ENCODE measurements around the gene RNF208. TPM values are rescaled to one million over a fixed set of nuclear protein-coding genes. Genes with fewer than 3 reads are reported as not detected.

Gene RNF208
- total RNA-seq, 1 donor from 2014 or later, result not detected

DNA sequence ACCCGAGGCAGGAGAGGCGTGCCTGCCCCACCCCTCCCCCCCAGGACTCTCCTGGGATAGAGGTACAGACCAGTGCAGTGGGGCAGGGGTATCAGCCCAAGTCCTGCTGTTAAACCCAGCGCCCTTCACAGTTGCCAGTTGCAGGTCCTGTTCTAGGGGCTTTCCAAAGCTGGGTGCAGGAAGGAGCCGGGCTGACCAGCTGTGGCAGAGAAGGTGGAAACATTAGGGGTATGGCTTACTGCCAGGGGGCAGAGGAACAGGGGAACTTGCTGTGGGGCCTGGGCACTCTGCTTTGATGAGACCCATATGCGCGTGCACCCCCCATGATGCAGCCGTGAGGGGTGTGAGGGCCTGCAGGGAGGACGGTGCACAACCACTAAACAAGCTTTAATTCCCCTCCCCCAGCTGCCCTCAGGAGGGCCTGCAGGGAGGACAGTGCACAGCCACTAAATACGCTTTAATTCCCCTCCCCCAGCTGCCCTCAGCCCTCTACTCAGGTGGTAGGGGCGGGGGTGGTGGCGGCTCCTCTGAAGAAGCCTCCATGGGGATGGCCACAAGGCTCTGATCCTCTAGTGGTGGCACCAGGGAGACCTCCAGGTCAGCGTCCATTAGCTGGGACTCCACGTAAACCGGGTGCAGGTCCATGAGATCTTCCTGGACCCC, 51.4 kb downstream of the RNF208 start:
- H3K4me3 ChIP-seq (ENCODE audit: low read depth, low read length), result no peak overlapping the region
- H3K36me3 ChIP-seq (ENCODE audit: control insufficient read depth, insufficient read depth, low read length), result no peaks in the 10 kb centered on the region
- H3K27me3 ChIP-seq (ENCODE audit: control insufficient read depth, insufficient read depth, low read length), result peaks cover 33% of the 10 kb centered on the region
- FAIRE-seq (no peak), DNase-seq (ENCODE audit: low read depth) (no peak)
- TF ChIP-seq, protein P1, sequence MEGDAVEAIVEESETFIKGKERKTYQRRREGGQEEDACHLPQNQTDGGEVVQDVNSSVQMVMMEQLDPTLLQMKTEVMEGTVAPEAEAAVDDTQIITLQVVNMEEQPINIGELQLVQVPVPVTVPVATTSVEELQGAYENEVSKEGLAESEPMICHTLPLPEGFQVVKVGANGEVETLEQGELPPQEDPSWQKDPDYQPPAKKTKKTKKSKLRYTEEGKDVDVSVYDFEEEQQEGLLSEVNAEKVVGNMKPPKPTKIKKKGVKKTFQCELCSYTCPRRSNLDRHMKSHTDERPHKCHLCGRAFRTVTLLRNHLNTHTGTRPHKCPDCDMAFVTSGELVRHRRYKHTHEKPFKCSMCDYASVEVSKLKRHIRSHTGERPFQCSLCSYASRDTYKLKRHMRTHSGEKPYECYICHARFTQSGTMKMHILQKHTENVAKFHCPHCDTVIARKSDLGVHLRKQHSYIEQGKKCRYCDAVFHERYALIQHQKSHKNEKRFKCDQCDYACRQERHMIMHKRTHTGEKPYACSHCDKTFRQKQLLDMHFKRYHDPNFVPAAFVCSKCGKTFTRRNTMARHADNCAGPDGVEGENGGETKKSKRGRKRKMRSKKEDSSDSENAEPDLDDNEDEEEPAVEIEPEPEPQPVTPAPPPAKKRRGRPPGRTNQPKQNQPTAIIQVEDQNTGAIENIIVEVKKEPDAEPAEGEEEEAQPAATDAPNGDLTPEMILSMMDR (IDR thresholded peaks at IDR 0.05; ENCODE audit: insufficient read depth, low read length, severe bottlenecking), result no peak

Other genes starting within 250 kb of the RNF208 start
- 0.26 TPM in 2 replicates for gene PTGDS, start 244.7 kb downstream of the RNF208 start, total RNA-seq
- gene LCNL1, start 239.2 kb downstream of the RNF208 start, total RNA-seq, result not detected in 2 replicates
- gene PAXX, start 229.8 kb downstream of the RNF208 start, total RNA-seq, result 10.0 and 11.5 TPM in 2 replicates
- gene CLIC3, start 225.7 kb downstream of the RNF208 start, total RNA-seq, result 2.1 and 28.8 TPM in 2 replicates
- gene ABCA2, start 194.0 kb downstream of the RNF208 start, total RNA-seq, result 5.5 and 9.9 TPM in 2 replicates
- not detected in 2 replicates for gene FUT7, start 190.2 kb downstream of the RNF208 start, total RNA-seq
- 5.5 and 10.5 TPM in 2 replicates for gene NPDC1, start 176.1 kb downstream of the RNF208 start, total RNA-seq
- 0.79 and 1.2 TPM in 2 replicates for gene ENTPD2, start 168.2 kb downstream of the RNF208 start, total RNA-seq
- gene SAPCD2, start 151.7 kb downstream of the RNF208 start, total RNA-seq, result 0.26 and 1.2 TPM in 2 replicates
- gene UAP1L1, start 144.7 kb downstream of the RNF208 start, total RNA-seq, result 2.0 and 3.2 TPM in 2 replicates
- gene MAN1B1, start 135.3 kb downstream of the RNF208 start, total RNA-seq, result 58.2 and 65.3 TPM in 2 replicates
- gene DPP7, start 107.5 kb downstream of the RNF208 start, total RNA-seq, result 45.1 and 66.6 TPM in 2 replicates
- gene GRIN1, start 83.1 kb downstream of the RNF208 start, total RNA-seq, result 0.26 and 0.53 TPM in 2 replicates
- 0.26 and 2.0 TPM in 2 replicates for gene LRRC26, start 52.2 kb downstream of the RNF208 start, total RNA-seq
- not detected in 2 replicates for gene TMEM210, start 50.2 kb downstream of the RNF208 start, total RNA-seq
- gene ANAPC2, start 33.7 kb downstream of the RNF208 start, total RNA-seq, result 20.5 and 23.2 TPM in 2 replicates
- gene SSNA1, start 33.6 kb downstream of the RNF208 start, total RNA-seq, result 97.9 and 127 TPM in 2 replicates
- gene TPRN, start 21.5 kb downstream of the RNF208 start, total RNA-seq, result 3.2 and 4.5 TPM in 2 replicates
- gene TMEM203, start 16.6 kb downstream of the RNF208 start, total RNA-seq, result 38.0 and 39.2 TPM in 2 replicates
- 2.6 and 3.6 TPM in 2 replicates for gene NDOR1, start 16.5 kb downstream of the RNF208 start, total RNA-seq
- gene CYSRT1, start 2.9 kb upstream of the RNF208 start, total RNA-seq, result 3.9 and 23.2 TPM in 2 replicates
- under 0.01 and 1.2 TPM in 2 replicates for gene RNF224, start 5.3 kb upstream of the RNF208 start, total RNA-seq
- not detected in 2 replicates for gene SLC34A3, start 8.7 kb upstream of the RNF208 start, total RNA-seq
- gene TUBB4B, start 19.0 kb upstream of the RNF208 start, total RNA-seq, result 82.7 and 193 TPM in 2 replicates
- gene STPG3, start 29.0 kb upstream of the RNF208 start, total RNA-seq, result not detected in 2 replicates
- 59.8 and 67.9 TPM in 2 replicates for gene NELFB, start 33.1 kb upstream of the RNF208 start, total RNA-seq
- gene TOR4A, start 55.5 kb upstream of the RNF208 start, total RNA-seq, result 18.7 and 25.0 TPM in 2 replicates
- gene NRARP, start 80.0 kb upstream of the RNF208 start, total RNA-seq, result 3.4 and 14.5 TPM in 2 replicates
- 10.8 and 12.2 TPM in 2 replicates for gene EXD3, start 200.9 kb upstream of the RNF208 start, total RNA-seq
- 0.53 and 2.3 TPM in 2 replicates for gene NOXA1, start 201.2 kb upstream of the RNF208 start, total RNA-seq
- gene ENTPD8, start 219.1 kb upstream of the RNF208 start, total RNA-seq, result not detected in 2 replicates
- gene NSMF, start 237.1 kb upstream of the RNF208 start, total RNA-seq, result 15.1 and 17.9 TPM in 2 replicates